Mucosa of rectum (tissue), 2 donors: ENCODE data around the gene MYO5B.

ENCODE experiments used
- H3K27ac ChIP-seq, 2 donors: one replicate each; pipeline ENCODE4 v1.7.0; 2013; ENCODE audit warnings: inconsistent platforms in 2 of 2, low read depth in 2 of 2, low read length in 2 of 2
- H3K27me3 ChIP-seq, 2 donors: one replicate each; pipeline ENCODE4 v1.7.0; 2013; ENCODE audit warnings: low read length in 2 of 2; ENCODE audit not compliant: control insufficient read depth in 2 of 2, insufficient read depth in 2 of 2
- H3K36me3 ChIP-seq, 2 donors: one replicate each; pipeline ENCODE4 v1.7.0; 2013; ENCODE audit warnings: low read length in 2 of 2; ENCODE audit not compliant: control insufficient read depth in 2 of 2, insufficient read depth in 2 of 2
- H3K4me1 ChIP-seq, 2 donors: one replicate each; pipeline ENCODE4 v1.7.0; 2013; ENCODE audit warnings: low read length in 2 of 2, mild to moderate bottlenecking in 1 of 2; ENCODE audit not compliant: control insufficient read depth in 2 of 2, insufficient read depth in 2 of 2
- H3K4me3 ChIP-seq, 2 donors: one replicate each; pipeline ENCODE4 v1.7.0; 2013; ENCODE audit warnings: low read length in 2 of 2
- H3K9ac ChIP-seq, 2 donors: one replicate each; pipeline ENCODE4 v1.7.0; 2013; ENCODE audit warnings: low read length in 2 of 2, low read depth in 1 of 2, mild to moderate bottlenecking in 1 of 2
- H3K9me3 ChIP-seq, 2 donors: one replicate each; pipeline ENCODE4 v1.7.0; 2013; ENCODE audit warnings: low read length in 2 of 2; ENCODE audit not compliant: control insufficient read depth in 2 of 2
- donor health status: healthy.
- donor health status: Normal muscosa, but diverticular disease.

The MYO5B gene

DNA sequence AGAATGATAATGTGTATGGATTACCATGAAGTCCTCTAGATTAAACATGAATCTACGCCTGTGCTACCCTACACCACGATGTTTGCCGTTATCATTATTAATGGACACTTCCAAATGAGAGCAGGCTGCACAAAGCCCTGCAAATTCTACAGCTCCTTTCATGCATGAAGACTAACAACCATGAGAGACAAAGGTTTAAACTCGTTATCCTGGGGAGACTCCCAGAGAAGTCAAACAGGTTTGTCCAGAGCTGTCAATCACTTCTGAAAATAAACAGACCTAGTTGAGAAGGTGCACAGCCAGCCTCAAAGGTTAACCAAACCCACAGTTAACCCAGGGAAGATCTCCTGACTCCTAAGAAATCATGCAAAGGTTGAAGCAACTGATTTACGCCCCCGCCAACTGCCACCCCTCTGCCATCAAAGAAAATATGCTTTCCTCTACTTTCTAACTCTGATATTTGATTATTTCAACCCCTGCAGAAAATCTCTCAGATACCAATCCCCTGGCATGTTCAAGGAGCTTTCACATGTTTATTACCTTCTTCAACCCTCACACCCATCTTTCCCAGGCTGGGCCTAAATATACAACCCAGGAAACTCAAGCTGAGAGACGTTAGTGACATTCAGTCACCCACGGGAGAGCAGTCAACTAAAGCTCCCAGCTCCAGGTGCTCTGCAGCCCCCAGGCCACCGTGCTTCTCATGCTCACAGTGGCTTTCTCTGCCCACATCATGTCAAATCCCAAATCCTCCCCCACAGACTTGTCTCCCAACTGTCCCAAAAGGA lies 35.9 kb downstream of the MYO5B start:
- H3K9me3 ChIP-seq, result no peaks in the 10 kb centered on the region
- peak overlapping the region in 1 of 2 donors; percentile 15 for H3K4me3 ChIP-seq
- H3K27me3 ChIP-seq, result peaks cover 0 to 3% of the 10 kb centered on the region in 2 donors
- H3K9ac ChIP-seq, result peak overlapping the region in 1 of 2 donors; percentile 29
- peaks cover 22 to 53% of the 10 kb centered on the region in 2 donors for H3K4me1 ChIP-seq
- H3K36me3 ChIP-seq, result no peaks in the 10 kb centered on the region
- H3K27ac ChIP-seq, result peak overlapping the region; percentile 74

DNA sequence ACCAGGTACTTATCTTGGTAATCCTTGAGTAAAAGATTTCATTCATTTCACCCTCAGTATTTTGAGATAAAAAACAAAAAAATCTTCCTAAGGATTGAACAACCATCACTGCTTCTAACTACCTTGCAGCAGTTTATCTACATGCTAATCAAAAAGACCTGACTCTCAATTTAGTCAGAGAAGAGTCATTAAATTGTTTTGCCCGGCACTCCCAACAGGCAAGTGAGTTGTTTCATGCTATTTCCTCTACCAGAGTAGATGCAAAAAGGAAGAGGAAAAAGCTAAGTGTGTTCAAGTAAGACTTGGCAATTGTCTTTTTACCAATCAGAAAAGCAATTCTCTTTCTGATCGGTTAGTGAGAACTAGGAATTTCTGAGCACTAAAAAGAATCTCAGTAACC lies 39.5 kb downstream of the MYO5B start:
- no peaks in the 10 kb centered on the region for H3K27me3 ChIP-seq

DNA sequence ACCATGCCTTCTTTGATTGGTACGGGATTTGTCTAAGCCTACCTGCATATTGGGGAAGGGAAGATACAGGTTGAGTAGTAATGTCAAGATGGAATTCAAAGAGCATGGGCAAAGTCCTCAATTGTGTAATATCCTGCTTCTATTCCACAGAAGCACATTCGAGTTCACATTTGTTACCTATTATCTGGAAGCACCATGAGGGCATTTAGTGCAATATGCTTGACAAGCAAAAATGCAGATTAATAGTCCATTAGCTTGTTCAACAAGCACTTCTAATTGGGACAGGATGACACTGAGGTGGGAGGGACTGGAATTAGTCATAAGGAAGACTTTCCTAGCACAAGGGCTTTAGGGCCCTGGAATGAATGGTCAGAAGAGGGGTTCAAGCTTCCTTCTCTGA lies 40.5 kb downstream of the MYO5B start:
- Histone ChIP-seq H3K4me3 (no peak overlapping the region), H3K9me3 (no peaks in the 10 kb centered on the region), H3K27me3 (no peaks in the 10 kb centered on the region), H3K36me3 (peaks cover 0 to 2% of the 10 kb centered on the region in 2 donors), H3K9ac (no peak overlapping the region), H3K27ac (no peak overlapping the region), H3K4me1 (peaks cover 8 to 27% of the 10 kb centered on the region in 2 donors)

More for the DNA sequence above, 39.5 kb downstream of the MYO5B start:
- Histone ChIP-seq H3K36me3 (peaks cover 0 to 2% of the 10 kb centered on the region in 2 donors), H3K9me3 (no peaks in the 10 kb centered on the region), H3K4me1 (peaks cover 16 to 37% of the 10 kb centered on the region in 2 donors), H3K4me3 (no peak overlapping the region), H3K27ac (no peak overlapping the region), H3K9ac (no peak overlapping the region)

DNA sequence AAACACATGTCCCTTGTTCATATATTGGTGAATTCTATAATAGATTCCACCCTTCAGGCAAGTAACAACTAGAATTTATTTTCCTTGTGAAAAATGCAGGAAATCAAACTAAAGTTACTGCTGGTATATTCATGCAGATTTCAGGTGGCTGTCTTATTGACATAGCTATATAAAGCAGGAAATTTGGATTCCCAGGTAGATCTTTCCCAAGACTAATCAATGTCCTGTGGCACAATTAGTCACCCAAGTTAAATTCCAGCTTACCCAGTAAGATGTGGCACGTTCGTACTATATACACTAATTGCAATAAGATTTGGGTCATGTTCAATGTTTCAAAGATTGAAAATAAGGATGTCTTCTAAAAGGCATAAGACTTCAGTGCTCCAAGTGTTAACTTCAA lies 42.0 kb downstream of the MYO5B start:
- H3K9ac ChIP-seq, result no peak overlapping the region
- H3K9me3 ChIP-seq, result no peaks in the 10 kb centered on the region
- peaks cover 0 to 2% of the 10 kb centered on the region in 2 donors for H3K36me3 ChIP-seq
- H3K27me3 ChIP-seq, result no peaks in the 10 kb centered on the region
- H3K27ac ChIP-seq, result no peak overlapping the region
- no peak overlapping the region for H3K4me3 ChIP-seq
- H3K4me1 ChIP-seq, result peaks cover 0 to 14% of the 10 kb centered on the region in 2 donors

DNA sequence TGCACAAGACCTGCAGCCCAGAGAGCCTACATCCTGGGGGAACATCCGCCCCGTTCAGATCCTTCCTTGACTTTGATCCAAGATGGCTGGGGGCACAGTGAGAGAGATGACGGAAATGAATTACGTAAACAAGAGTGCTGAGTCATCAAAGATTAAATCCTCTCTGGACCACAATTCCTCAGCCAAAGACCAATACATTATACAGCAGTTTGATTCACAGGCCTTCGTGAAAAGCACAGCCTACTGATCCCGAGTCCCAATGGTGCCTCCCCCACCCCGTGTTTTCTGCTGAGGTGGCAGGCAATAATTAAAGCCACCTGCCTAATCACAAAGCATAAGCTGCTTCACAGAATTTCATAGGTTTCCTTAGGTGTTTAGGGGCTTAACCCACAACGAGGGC lies 43.0 kb downstream of the MYO5B start:
- H3K4me3 ChIP-seq, result no peak overlapping the region
- peaks cover 0 to 14% of the 10 kb centered on the region in 2 donors for H3K4me1 ChIP-seq
- H3K9ac ChIP-seq, result no peak overlapping the region
- peaks cover 0 to 2% of the 10 kb centered on the region in 2 donors for H3K36me3 ChIP-seq
- no peak overlapping the region for H3K27ac ChIP-seq
- no peaks in the 10 kb centered on the region for H3K27me3 ChIP-seq
- no peaks in the 10 kb centered on the region for H3K9me3 ChIP-seq

DNA sequence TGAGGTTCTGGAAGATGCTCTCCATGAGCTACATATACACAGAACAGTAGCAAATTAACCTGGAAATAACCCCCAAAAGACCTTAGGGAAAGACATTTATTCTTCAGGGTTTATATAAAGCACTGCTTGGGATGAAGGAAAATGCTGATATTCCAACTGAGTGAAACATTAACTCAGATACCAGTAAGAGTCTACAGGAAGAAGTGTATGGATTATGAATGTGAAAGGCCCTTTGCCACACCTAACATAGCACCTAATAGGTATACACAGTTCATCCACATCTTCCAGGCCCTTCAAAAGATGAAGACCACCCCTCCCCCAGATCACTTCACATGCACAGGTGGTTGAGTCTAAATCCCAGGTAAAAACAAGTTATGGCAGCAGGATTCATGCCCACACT lies 50.4 kb downstream of the MYO5B start:
- Histone ChIP-seq H3K27ac (peak overlapping the region in 1 of 2 donors; percentile 13), H3K9me3 (no peaks in the 10 kb centered on the region), H3K27me3 (peaks cover 0 to 2% of the 10 kb centered on the region in 2 donors), H3K9ac (no peak overlapping the region), H3K4me3 (no peak overlapping the region), H3K36me3 (no peaks in the 10 kb centered on the region), H3K4me1 (peaks cover 4 to 5% of the 10 kb centered on the region in 2 donors)

DNA sequence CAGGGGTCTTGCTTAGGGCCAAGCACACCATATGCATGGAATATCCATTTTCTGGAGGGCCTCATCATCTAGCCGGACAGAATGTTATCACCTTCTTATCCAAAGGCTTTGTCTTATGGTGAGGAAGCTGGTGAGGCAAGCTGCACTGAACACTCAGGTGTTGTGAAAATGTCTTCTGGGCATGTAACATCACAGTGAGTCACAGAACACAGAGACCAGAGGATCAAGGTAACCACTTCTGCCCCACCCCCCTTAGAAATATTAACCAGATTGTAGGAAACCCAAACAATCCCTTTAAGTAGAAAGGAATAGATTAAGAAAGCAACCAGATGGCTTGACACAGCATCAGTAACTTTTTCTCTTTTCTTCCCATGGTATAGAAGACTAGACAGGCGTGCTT lies 51.1 kb downstream of the MYO5B start:
- H3K4me1 ChIP-seq, result peaks cover 4 to 5% of the 10 kb centered on the region in 2 donors
- H3K9ac ChIP-seq, result no peak overlapping the region
- no peaks in the 10 kb centered on the region for H3K9me3 ChIP-seq
- peaks cover 0 to 2% of the 10 kb centered on the region in 2 donors for H3K27me3 ChIP-seq
- H3K36me3 ChIP-seq, result no peaks in the 10 kb centered on the region
- H3K4me3 ChIP-seq, result no peak overlapping the region
- H3K27ac ChIP-seq, result no peak overlapping the region

DNA sequence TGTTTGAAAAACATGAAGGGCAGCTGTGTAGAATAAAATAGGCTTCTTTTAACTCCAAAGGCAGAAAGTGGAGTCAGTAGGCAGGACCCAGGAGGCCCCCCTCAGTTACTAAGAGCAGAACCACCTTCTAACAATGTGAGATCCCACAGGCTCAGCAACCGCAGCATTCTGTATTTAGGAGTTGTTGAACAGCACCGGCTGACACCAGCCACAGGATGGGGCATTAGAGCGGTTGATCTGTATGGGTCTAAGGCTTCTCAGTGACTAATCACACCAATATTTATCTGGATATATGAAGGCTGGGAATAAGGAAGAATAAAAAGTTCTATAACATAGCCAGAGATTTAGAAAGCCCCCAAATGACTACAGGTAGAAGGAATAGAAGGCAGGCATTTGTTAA lies 51.7 kb downstream of the MYO5B start:
- no peak overlapping the region for H3K4me3 ChIP-seq
- peaks cover 4 to 5% of the 10 kb centered on the region in 2 donors for H3K4me1 ChIP-seq
- H3K9me3 ChIP-seq, result no peaks in the 10 kb centered on the region
- no peak overlapping the region for H3K9ac ChIP-seq
- H3K27ac ChIP-seq, result no peak overlapping the region
- no peaks in the 10 kb centered on the region for H3K36me3 ChIP-seq
- H3K27me3 ChIP-seq, result peaks cover 0 to 2% of the 10 kb centered on the region in 2 donors

DNA sequence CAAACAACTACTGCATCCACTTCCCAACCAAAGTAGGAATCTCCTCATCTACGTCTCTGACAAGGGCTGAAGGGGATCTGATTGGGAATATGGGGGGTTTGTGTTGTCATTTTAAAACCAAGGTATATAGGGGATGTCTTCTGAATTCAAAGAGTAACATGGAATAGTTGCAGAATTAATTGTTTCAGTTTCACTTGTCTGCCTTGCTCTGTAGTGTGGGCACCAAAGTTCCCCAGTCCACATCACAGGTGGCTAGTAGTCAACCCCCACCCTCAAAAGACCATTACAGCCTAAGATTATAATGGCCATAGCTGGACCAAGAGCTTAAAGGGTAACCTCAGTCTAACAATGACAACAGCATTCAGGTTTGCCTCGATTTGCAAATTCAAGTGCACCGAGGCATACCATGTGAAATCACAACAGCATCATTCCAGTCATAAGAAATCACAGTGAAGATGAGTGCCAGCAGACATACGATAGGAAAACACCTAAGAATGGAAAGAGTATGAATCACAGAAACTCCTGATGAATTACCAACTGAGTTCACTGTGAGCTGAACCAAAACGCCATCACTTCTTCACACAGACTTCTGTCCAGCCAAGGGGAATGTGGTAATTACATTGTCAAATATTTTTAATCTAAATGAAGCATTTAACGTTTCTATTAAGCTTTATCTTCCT lies 52.4 kb downstream of the MYO5B start:
- no peaks in the 10 kb centered on the region for H3K36me3 ChIP-seq
- H3K27ac ChIP-seq, result no peak overlapping the region
- peaks cover 0 to 2% of the 10 kb centered on the region in 2 donors for H3K27me3 ChIP-seq
- peaks cover 4 to 5% of the 10 kb centered on the region in 2 donors for H3K4me1 ChIP-seq
- no peak overlapping the region for H3K9ac ChIP-seq
- no peak overlapping the region for H3K4me3 ChIP-seq
- H3K9me3 ChIP-seq, result no peaks in the 10 kb centered on the region
